Myometrial cell (primary cell): Measurements from ENCODE around the gene LRRC37A3. TPM values are rescaled to one million over a fixed set of nuclear protein-coding genes. Genes with fewer than 3 reads are reported as not detected.

Experiments
- total RNA-seq: library from RNA; depleted of rRNA; stranded (reverse); fragments of >200 nt; gene quantifications from 2 replicates; pipeline ENCODE4 v1.2.3, GENCODE V29; 2015

The LRRC37A3 gene
- 1.9 and 2.9 TPM in 2 replicates for total RNA-seq

GRCh38 chr17:64919289-64920025, at the start of gene LRRC37A3:
LRRC37A3 (minus strand) TSS chr17:64919478; CDS start chr17:64897257, 22,221 bp downstream.

Other genes with a start within 250 kb of the LRRC37A3 start
- gene GNA13, start 137.3 kb upstream of the LRRC37A3 start, total RNA-seq = 27.7 and 34.9 TPM in 2 replicates
- 2.7 and 3.5 TPM in 2 replicates for gene RGS9, start 217.9 kb upstream of the LRRC37A3 start, total RNA-seq